H1 (cell line): ENCODE measurements around the gene HAPLN3. TPM values are rescaled to one million over a fixed set of nuclear protein-coding genes. Genes with fewer than 3 reads are reported as not detected.

Experiments
- RAD21 ChIP-seq, 2 experiments: IDR thresholded peaks in 1 of 2; conservative IDR thresholded peaks in 1 of 2; 2 replicates each; pipeline ENCODE4 v1.6.1; 2011; ENCODE audit warnings: low read depth in 2 of 2, low read length in 2 of 2, improper control_type of control experiment in 1 of 2, inconsistent platforms in 1 of 2, mild to moderate bottlenecking in 1 of 2, moderate library complexity in 1 of 2
- polyA plus RNA-seq, 7 experiments: library from polyadenylated mRNA; depleted of rRNA in 3 of 7; stranded (reverse) in 5 of 7; unstranded in 2 of 7; fragments of >200 nt in 5 of 7; fragments of 200-250 nt in 2 of 7; gene quantifications; 1 replicate in 5 of 7; 2 replicates in 1 of 7; 4 replicates in 1 of 7; pipeline versions ENCODE4 v1.2.1 to v1.2.3, GENCODE V29; 2011 to 2013; ENCODE audit warnings: missing spikeins in 2 of 7, mixed read lengths in 2 of 7
- total RNA-seq: library from RNA; stranded (reverse); fragmentation: NEBNext Ultra II Directional; extraction: Animal tissue kit (Norgen Biotek cat#: 25700); gene quantifications from 2 replicates; pipeline ENCODE4 v1.2.1, GENCODE V29; 2021
- TF ChIP-seq, protein P1 (sequence below): fragments of 300-600 bp; sonication (generic); IDR thresholded peaks from 2 replicates; pipeline ENCODE4 v1.7.1; 2012; ENCODE audit warnings: low read length, moderate library complexity, mild to moderate bottlenecking, inconsistent platforms; ENCODE audit not compliant: insufficient replicate concordance

HAPLN3 gene
- total and polyA plus RNA-seq, 2 of the 8 experiments (the other 6 are each of a cell fraction or from before 2014, with no cell fraction given) = 76.2 to 79.7 TPM

DNA sequence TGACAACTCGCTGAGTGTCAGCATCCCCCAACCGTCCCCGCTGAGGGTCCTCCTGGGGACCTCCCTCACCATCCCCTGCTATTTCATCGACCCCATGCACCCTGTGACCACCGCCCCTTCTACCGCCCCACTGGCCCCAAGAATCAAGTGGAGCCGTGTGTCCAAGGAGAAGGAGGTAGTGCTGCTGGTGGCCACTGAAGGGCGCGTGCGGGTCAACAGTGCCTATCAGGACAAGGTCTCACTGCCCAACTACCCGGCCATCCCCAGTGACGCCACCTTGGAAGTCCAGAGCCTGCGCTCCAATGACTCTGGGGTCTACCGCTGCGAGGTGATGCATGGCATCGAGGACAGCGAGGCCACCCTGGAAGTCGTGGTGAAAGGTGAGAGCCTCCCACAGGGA lies 56.7 kb downstream of the HAPLN3 start (continued):
- TF ChIP-seq, protein P1, sequence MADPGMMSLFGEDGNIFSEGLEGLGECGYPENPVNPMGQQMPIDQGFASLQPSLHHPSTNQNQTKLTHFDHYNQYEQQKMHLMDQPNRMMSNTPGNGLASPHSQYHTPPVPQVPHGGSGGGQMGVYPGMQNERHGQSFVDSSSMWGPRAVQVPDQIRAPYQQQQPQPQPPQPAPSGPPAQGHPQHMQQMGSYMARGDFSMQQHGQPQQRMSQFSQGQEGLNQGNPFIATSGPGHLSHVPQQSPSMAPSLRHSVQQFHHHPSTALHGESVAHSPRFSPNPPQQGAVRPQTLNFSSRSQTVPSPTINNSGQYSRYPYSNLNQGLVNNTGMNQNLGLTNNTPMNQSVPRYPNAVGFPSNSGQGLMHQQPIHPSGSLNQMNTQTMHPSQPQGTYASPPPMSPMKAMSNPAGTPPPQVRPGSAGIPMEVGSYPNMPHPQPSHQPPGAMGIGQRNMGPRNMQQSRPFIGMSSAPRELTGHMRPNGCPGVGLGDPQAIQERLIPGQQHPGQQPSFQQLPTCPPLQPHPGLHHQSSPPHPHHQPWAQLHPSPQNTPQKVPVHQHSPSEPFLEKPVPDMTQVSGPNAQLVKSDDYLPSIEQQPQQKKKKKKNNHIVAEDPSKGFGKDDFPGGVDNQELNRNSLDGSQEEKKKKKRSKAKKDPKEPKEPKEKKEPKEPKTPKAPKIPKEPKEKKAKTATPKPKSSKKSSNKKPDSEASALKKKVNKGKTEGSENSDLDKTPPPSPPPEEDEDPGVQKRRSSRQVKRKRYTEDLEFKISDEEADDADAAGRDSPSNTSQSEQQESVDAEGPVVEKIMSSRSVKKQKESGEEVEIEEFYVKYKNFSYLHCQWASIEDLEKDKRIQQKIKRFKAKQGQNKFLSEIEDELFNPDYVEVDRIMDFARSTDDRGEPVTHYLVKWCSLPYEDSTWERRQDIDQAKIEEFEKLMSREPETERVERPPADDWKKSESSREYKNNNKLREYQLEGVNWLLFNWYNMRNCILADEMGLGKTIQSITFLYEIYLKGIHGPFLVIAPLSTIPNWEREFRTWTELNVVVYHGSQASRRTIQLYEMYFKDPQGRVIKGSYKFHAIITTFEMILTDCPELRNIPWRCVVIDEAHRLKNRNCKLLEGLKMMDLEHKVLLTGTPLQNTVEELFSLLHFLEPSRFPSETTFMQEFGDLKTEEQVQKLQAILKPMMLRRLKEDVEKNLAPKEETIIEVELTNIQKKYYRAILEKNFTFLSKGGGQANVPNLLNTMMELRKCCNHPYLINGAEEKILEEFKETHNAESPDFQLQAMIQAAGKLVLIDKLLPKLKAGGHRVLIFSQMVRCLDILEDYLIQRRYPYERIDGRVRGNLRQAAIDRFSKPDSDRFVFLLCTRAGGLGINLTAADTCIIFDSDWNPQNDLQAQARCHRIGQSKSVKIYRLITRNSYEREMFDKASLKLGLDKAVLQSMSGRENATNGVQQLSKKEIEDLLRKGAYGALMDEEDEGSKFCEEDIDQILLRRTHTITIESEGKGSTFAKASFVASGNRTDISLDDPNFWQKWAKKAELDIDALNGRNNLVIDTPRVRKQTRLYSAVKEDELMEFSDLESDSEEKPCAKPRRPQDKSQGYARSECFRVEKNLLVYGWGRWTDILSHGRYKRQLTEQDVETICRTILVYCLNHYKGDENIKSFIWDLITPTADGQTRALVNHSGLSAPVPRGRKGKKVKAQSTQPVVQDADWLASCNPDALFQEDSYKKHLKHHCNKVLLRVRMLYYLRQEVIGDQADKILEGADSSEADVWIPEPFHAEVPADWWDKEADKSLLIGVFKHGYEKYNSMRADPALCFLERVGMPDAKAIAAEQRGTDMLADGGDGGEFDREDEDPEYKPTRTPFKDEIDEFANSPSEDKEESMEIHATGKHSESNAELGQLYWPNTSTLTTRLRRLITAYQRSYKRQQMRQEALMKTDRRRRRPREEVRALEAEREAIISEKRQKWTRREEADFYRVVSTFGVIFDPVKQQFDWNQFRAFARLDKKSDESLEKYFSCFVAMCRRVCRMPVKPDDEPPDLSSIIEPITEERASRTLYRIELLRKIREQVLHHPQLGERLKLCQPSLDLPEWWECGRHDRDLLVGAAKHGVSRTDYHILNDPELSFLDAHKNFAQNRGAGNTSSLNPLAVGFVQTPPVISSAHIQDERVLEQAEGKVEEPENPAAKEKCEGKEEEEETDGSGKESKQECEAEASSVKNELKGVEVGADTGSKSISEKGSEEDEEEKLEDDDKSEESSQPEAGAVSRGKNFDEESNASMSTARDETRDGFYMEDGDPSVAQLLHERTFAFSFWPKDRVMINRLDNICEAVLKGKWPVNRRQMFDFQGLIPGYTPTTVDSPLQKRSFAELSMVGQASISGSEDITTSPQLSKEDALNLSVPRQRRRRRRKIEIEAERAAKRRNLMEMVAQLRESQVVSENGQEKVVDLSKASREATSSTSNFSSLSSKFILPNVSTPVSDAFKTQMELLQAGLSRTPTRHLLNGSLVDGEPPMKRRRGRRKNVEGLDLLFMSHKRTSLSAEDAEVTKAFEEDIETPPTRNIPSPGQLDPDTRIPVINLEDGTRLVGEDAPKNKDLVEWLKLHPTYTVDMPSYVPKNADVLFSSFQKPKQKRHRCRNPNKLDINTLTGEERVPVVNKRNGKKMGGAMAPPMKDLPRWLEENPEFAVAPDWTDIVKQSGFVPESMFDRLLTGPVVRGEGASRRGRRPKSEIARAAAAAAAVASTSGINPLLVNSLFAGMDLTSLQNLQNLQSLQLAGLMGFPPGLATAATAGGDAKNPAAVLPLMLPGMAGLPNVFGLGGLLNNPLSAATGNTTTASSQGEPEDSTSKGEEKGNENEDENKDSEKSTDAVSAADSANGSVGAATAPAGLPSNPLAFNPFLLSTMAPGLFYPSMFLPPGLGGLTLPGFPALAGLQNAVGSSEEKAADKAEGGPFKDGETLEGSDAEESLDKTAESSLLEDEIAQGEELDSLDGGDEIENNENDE = no peak
- TF ChIP-seq RAD21 (IDR thresholded peaks at IDR 0.05 in 1 of 2, conservative IDR thresholded peaks at IDR 0.05 in 1 of 2; ENCODE audit: low read depth in 2 of 2, low read length in 2 of 2) = peak; percentile 33 to 54; a peak in 3 of 4 replicates
